Neutrophil (primary cell): ENCODE measurements around the gene CBX4.

Experiments
- H3K27ac ChIP-seq: fragments of 200-600 bp; sonication (generic); 2 replicates; pipeline ENCODE4 v1.5.1; 2016; ENCODE audit warnings: mild to moderate bottlenecking, moderate library complexity
- H3K27me3 ChIP-seq: fragments of 200-600 bp; sonication (generic); 2 replicates; pipeline ENCODE4 v1.6.0; 2016; ENCODE audit warnings: mild to moderate bottlenecking
- H3K36me3 ChIP-seq: fragments of 200-600 bp; sonication (generic); 2 replicates; pipeline ENCODE4 v1.5.1; 2017
- H3K4me1 ChIP-seq, 2 experiments: fragments of 200-600 bp in 1 of 2; sonication (generic) in 1 of 2; 1 replicate in 1 of 2; 2 replicates in 1 of 2; pipeline versions ENCODE4 v1.5.1 to v1.6.1; 2013 to 2016; ENCODE audit warnings: low read depth in 1 of 2, low read length in 1 of 2, mild to moderate bottlenecking in 1 of 2, moderate library complexity in 1 of 2; ENCODE audit not compliant: control insufficient read depth in 1 of 2, insufficient read depth in 1 of 2
- H3K4me3 ChIP-seq, 2 experiments: fragments of 200-600 bp in 1 of 2; sonication (generic) in 1 of 2; 1 replicate in 1 of 2; 2 replicates in 1 of 2; pipeline ENCODE4 v1.5.1; 2013 to 2016; ENCODE audit warnings: low read depth in 1 of 2, low read length in 1 of 2, mild to moderate bottlenecking in 1 of 2, moderate library complexity in 1 of 2
- H3K9me3 ChIP-seq: fragments of 200-600 bp; sonication (generic); 2 replicates; pipeline ENCODE4 v1.5.1; 2016
- TF ChIP-seq, protein P1 (sequence below): fragments of 200-600 bp; sonication (generic); IDR thresholded peaks from 2 replicates; pipeline ENCODE4 v1.5.1; 2016; ENCODE audit warnings: antibody characterized with exemption

Gene CBX4

DNA sequence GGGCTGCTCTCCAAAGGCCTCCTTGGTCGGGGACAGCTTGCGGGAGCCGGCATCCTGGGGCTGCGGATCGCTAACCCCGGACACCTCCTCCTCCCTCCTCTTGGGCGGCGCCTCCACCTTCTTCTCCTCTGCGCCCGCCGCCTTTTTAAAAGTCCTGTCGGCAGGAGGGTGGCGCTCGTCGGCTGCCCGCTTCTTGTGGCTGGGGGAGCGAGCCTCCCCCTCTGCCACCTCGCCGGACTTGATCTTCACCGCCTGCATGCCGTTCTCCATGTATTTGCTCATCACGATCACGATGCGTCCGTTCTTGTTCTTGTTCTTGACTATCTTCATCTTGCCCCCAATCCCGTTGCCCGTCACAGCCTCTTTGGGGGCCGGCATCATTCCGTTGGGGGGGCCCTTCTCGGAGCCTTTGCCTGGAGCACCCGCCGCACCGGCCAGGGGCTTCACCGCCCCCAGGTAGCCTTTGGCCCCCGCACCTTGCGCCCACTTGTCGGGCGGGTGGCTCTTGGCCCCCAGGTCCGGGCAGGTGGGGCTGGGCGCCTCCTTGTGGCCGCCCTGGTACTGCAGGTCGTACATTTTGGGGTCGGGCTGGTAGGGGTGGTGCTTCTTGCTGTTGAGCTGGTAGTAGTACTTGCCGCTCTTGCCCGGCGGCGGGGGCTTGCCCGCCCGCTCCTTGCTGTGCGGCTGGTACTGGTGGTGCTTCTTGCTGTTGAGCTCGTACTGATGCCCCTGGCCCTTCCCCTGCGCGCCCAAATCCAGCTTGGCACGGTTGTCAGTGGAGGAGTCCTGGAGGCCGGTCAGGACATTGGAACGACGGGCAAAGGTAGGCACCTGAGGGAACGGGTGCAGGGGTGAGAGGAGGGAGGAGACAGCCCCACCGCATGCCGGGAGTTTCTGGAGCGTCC is 4.4 kb downstream of the CBX4 start:
- Histone ChIP-seq H3K27me3 (peaks cover 35% of the 10 kb centered on the region), H3K4me1 (peaks cover 37 to 46% of the 10 kb centered on the region in 2 experiments), H3K36me3 (peaks cover 42% of the 10 kb centered on the region), H3K27ac (no peak overlapping the region), H3K4me3 (no peak overlapping the region), H3K9me3 (no peaks in the 10 kb centered on the region)
- TF ChIP-seq, protein P1, sequence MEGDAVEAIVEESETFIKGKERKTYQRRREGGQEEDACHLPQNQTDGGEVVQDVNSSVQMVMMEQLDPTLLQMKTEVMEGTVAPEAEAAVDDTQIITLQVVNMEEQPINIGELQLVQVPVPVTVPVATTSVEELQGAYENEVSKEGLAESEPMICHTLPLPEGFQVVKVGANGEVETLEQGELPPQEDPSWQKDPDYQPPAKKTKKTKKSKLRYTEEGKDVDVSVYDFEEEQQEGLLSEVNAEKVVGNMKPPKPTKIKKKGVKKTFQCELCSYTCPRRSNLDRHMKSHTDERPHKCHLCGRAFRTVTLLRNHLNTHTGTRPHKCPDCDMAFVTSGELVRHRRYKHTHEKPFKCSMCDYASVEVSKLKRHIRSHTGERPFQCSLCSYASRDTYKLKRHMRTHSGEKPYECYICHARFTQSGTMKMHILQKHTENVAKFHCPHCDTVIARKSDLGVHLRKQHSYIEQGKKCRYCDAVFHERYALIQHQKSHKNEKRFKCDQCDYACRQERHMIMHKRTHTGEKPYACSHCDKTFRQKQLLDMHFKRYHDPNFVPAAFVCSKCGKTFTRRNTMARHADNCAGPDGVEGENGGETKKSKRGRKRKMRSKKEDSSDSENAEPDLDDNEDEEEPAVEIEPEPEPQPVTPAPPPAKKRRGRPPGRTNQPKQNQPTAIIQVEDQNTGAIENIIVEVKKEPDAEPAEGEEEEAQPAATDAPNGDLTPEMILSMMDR: peak; percentile 62

DNA sequence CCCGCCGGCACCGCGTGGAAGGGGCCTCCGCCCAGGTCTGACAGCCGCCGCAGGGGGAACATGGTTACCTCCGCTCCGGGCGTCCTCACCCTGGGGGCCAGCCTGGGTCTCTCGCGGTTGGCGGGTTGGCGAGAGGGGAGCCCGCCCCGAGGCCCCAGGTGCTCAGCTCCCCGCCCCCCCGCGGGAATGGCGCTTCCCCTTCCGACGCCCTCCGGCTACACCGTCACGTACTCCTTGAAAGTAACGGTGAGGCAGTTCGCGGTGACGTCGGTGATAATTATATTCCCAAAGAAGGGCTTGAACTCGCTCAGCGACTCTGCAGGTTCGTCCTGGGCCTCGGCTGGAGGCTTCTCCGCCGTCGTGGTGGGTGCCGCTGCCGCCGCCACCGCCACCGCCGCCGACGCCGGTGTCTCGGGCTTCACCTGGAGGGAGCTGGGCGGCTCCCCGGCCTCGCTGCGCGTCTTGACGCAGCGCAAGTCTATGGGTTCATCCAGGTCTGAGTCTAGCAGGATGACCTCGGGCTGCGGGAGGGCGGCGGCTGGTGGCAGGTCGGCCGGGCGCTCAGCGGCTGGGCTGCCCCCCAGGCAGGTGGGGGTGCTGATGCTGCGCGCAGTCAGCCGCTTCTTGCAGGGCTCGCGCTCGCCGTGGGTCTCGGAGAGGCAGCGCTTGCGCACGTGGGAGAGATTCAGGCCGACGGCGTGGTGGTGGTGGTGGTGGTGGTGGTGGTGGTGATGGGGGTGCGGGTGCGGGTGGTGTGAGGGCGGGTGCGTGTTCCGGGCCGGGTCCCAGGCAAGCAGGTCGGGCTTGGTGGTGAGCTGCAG is 5.3 kb downstream of the CBX4 start:
- no peak overlapping the region for H3K27ac ChIP-seq

DNA sequence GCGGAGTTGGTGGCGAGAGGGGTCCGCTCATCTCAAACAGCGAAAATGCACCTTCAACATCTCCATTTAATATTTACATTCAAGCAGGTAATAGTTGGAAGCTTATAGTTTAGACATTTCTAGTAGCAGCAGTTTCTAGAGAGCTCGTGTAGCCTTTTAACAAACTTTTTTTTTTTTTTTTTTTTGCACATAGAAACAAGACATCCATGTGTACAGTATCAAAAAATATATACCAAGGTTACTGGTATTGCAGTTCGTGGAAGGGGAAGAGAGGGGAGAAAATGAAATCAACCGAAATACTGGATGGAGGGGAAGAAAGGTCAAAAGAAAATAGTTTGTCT is 6.2 kb downstream of the CBX4 start:
- H3K36me3 ChIP-seq: peaks cover 42% of the 10 kb centered on the region
- no peak overlapping the region for H3K27ac ChIP-seq
- no peaks in the 10 kb centered on the region for H3K9me3 ChIP-seq
- H3K27me3 ChIP-seq: peaks cover 49% of the 10 kb centered on the region
- peak overlapping the region in 1 of 2 experiments; percentile 11 for H3K4me3 ChIP-seq
- TF ChIP-seq, protein P1: no peak
- peaks cover 34 to 42% of the 10 kb centered on the region in 2 experiments for H3K4me1 ChIP-seq

More for the DNA sequence above, 5.3 kb downstream of the CBX4 start:
- peaks cover 36 to 42% of the 10 kb centered on the region in 2 experiments for H3K4me1 ChIP-seq
- peaks cover 41% of the 10 kb centered on the region for H3K27me3 ChIP-seq
- TF ChIP-seq, protein P1: no peak
- no peak overlapping the region for H3K4me3 ChIP-seq
- peaks cover 42% of the 10 kb centered on the region for H3K36me3 ChIP-seq
- H3K9me3 ChIP-seq: no peaks in the 10 kb centered on the region

DNA sequence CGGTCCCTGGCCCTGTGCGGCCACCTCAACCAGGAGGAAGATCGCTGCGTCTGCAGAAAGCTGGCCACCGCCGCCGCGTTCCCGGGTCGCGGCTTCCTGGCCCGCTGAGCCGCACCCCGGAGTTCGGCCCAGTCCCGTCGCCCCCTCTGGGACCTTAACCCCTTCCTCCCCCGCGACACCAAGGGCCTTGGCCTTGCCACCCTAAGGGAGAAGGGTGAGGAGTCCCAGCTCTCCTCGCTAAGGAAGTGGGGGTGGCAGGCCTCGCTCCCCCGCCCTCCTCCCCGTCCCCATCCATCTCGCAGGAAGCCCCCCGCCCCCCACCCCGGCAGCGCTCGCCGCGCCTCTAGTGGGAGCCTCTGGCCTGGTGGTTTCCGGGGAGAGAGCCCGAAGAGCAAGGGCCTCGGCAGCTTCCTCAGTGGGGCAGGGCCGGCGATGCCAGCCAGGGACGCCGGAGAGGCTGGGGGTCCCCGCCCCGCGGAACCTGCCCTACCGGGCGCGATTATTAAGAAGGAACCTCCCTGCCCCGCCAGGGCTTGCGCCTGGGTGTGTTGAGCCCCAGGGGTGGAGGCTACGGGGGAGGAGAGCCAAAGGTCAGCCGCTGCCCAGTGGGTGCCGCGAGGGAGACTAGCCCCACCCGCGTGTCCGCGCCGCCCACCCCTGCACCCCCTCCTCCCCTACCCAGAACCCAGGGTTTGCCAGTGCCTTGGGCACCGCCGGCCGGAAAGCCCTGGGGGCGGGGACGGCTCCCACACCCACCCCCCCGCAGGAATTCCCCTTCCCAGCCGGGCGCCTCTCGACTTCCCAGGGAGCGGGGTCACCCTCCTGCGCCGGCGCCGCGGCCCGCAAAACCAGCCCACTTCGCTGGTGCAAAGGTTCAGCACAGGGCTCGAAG is 6.8 kb downstream of the CBX4 start:
- Histone ChIP-seq H3K9me3 (no peaks in the 10 kb centered on the region), H3K36me3 (peaks cover 42% of the 10 kb centered on the region), H3K4me3 (peak overlapping the region in 1 of 2 experiments; percentile 11), H3K27me3 (peaks cover 56% of the 10 kb centered on the region), H3K4me1 (peaks cover 28 to 39% of the 10 kb centered on the region in 2 experiments), H3K27ac (peak overlapping the region; percentile 18)
- TF ChIP-seq, protein P1: no peak
